Activated T-cell treated with anti-CD3 and anti-CD28 coated beads, Interleukin-2, amount 50 U/mL, for 24 hours (primary cell): ENCODE data around the gene SERINC1.
"Not testable (repeated sequence)": the region's sequence is repeated elsewhere in the genome, so short reads cannot be mapped to it uniquely, and the experiment has no call there.

Source experiments
- DNase-seq: peaks from one replicate; pipeline ENCODE4 v3.0.0-alpha.2; 2020
- H3K27ac Mint-ChIP-seq: 2 replicates; pipeline ENCODE4 v1.8.0; 2020; ENCODE audit warnings: mild to moderate bottlenecking, mixed read lengths
- H3K27me3 Mint-ChIP-seq: 2 replicates; pipeline ENCODE4 v1.8.0; 2020; ENCODE audit warnings: mixed read lengths
- H3K36me3 Mint-ChIP-seq: 2 replicates; pipeline ENCODE4 v1.8.0; 2020; ENCODE audit warnings: low read depth, mixed read lengths
- H3K4me1 Mint-ChIP-seq: 2 replicates; pipeline ENCODE4 v1.8.0; 2020; ENCODE audit warnings: low read depth, mixed read lengths
- H3K4me3 Mint-ChIP-seq: 2 replicates; pipeline ENCODE4 v1.8.0; 2020; ENCODE audit warnings: mild to moderate bottlenecking, moderate library complexity, mixed read lengths
- H3K9me3 Mint-ChIP-seq: 2 replicates; pipeline ENCODE4 v1.8.0; 2020; ENCODE audit warnings: mixed read lengths

Gene SERINC1

DNA sequence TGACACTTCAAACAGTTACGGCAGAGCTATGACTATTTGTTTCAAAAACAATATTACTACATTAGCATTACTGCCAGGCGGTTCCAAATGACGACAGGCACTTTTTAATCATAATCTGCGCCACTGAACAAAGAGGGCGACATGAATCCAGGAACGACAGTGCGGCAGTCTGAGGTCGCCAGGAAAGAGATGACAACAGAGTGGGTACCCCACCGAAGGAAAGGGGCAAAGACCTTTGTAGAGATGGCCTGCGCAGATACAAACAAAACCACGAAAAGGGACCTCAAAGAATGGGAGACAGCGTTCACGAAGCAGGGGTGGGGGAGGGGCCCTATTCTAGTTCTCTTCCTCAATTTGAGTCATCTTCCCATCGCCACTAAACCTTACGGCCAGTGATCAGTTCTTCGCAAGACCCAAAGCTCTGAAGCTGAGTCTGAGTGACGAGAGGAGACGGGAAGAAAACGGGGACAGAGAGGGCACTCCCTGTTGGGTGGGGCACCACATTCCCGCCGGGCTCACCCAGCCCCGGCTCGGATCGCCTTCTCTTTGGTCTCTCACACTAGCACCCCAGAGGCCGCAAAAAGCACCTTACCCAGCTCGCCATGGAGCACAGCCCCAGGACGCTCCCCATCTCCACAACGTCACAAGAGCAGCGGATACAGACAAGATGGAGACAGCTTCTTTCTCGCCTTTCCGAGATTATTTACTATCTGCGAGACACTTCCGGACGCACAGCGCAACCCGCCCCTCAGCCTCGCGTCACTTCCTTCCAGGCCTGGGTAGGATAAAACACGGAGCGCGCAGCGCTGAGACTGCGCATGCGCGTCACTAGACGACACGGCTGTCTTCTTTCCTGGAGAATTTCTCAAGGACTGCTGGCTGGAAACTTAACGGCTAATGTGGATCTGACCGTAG is at the start of gene SERINC1:
TSS of gene SERINC1 (minus strand) at position 701 of the 915 bp plus-strand sequence. CDS start at position 631, 70 bp downstream.
- Mint-ChIP-seq H3K4me1 (peaks cover 38% of the 10 kb centered on the region), H3K4me3 (peak within 1 kb of the TSS; percentile 94), H3K36me3 (peaks cover 38% of the 10 kb centered on the region), H3K27ac (peak within 1 kb of the TSS; percentile 99), H3K27me3 (no peaks in the 10 kb centered on the region), H3K9me3 (no peaks in the 10 kb centered on the region)
- peak; percentile 92 for DNase-seq

DNA sequence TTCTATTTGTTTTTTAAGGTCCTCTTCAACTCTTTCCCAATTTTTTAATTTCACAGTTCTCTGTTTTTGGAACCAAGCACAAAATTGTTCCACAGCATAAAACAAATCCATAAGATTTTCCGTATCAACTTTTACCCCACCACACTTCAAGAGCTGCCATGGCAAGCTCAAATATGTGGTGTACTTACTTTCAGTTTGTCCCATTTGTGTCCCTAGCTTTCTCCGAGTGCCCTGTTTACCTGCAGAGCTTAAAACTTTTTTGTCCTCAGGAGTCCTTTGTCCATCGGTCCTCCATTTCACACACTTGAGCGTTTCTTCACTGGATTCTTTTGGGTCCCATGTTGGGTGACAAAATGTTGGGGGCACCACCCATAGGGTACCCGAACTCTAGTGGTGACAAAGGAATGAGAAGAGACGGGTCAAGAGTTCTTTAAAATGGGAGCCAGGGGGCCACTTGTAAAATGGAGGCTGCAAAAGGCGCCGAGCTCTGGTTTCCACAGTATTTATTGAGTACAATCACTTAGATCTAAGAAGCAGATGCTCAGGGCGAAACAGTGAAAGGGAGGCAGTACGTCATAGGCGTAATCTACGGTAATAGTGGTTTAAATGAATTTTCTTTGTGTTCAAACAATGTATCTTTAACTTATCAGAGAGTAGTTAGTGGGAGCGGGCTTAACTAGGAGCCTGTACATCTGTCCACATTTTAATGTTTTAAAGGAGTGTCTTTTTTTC is 39.8 kb upstream of the SERINC1 start:
- Mint-ChIP-seq H3K4me1 (no peaks in the 10 kb centered on the region), H3K4me3 (no peak overlapping the region), H3K9me3 (peaks cover 10% of the 10 kb centered on the region), H3K36me3 (peaks cover 2% of the 10 kb centered on the region), H3K27ac (no peak overlapping the region), H3K27me3 (no peaks in the 10 kb centered on the region)
- DNase-seq: no peak

DNA sequence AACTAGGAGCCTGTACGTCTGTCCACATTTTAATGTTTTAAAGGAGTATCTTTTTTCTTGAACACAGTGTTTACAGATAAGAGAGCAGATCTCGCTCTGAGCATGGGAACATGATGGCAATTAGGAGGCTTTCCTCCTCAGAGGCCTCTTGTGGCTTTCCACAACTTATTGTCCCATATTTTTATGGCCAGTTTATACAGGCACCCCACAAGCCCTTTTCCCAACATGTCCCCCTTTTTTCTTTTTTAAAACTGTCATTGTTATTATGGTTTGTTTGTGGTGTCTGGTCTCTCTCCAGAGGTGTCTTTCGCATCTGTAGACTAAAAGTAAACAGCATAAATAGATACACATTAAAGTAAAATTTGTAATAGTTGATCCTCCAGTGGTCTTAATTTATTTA is 33.6 kb upstream of the SERINC1 start:
- not testable (repeated sequence) for H3K27me3 Mint-ChIP-seq, H3K27ac Mint-ChIP-seq, H3K4me1 Mint-ChIP-seq, H3K4me3 Mint-ChIP-seq, DNase-seq
- H3K36me3 Mint-ChIP-seq: peaks cover 12% of the 10 kb centered on the region
- H3K9me3 Mint-ChIP-seq: peaks cover 43% of the 10 kb centered on the region

DNA sequence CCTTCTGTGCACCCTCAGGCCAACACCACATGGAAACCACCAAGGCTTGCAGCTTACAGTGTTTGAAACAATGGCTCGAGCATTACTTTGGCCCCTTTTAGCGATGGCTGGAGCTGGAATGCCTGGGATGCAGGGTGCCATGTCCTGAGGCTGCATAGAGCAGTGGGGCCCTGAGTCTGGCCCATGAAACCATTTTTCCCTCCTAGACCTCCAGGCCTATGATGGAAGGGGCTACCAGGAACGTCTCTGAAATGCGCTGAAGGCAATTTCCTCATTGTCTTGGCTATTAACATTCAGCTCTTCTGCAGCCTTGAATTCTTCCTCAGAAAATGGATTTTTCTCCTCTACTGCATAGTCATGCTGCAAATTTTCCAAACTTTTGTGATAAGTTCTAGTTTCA is 29.9 kb upstream of the SERINC1 start:
- Mint-ChIP-seq H3K4me3 (no peak overlapping the region), H3K9me3 (peaks cover 58% of the 10 kb centered on the region), H3K4me1 (no peaks in the 10 kb centered on the region), H3K36me3 (peaks cover 15% of the 10 kb centered on the region), H3K27me3 (peaks cover 18% of the 10 kb centered on the region), H3K27ac (no peak overlapping the region)
- no peak for DNase-seq

DNA sequence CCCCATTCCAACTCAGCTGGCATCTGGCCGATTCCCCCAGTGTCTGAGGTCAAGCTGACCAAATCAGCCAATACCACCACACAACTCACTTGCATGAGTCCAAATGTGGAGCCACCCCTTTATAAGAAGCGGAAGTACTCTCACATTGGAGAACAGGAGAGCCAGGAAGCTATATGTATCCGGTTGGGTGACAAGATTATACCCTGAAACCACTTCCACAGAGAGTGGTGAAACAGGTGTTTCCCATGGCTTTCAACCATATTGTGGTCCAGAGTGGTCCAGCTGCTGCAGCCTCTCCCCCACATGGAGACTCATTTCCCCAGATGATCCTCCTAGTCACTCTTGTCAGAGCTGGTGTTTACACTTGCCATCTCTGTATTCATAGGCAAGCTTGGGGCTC is 24.0 kb upstream of the SERINC1 start:
- H3K4me1 Mint-ChIP-seq: peaks cover 3% of the 10 kb centered on the region
- peaks cover 28% of the 10 kb centered on the region for H3K9me3 Mint-ChIP-seq
- no peak overlapping the region for H3K4me3 Mint-ChIP-seq
- DNase-seq: no peak
- H3K27me3 Mint-ChIP-seq: peaks cover 18% of the 10 kb centered on the region
- no peak overlapping the region for H3K27ac Mint-ChIP-seq
- peaks cover 6% of the 10 kb centered on the region for H3K36me3 Mint-ChIP-seq

DNA sequence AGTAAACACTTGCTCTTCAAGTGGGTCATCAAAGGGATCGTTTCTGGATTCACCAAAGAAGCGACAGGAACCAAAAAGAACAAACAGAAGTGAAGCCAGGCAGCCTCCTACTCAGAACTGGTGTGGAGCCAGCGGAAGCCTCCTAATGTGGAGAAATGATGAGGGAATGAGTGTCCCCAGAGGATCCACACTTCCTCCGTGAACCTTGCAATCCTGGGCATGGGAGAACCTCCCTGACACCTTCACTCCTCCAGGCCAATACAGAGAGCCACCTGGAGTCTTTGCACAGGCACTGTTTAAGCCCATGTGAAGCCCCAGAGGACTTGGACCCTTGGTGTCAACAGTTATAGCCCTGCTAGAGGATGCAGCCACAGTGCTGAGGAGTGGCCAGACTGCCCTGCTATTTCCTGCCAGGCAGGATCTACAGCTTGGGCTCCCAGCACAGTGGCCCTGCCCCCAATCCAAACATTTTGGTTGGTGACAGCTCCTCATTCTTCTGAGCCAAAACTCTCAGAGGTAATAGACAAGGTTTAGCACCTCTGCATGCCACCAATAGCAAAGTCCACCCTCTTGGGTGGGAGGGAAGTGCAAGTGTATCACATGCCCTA is 23.2 kb upstream of the SERINC1 start:
- Mint-ChIP-seq H3K36me3 (peaks cover 4% of the 10 kb centered on the region), H3K27me3 (peaks cover 18% of the 10 kb centered on the region), H3K4me3 (no peak overlapping the region), H3K9me3 (peaks cover 26% of the 10 kb centered on the region), H3K27ac (no peak overlapping the region), H3K4me1 (peaks cover 3% of the 10 kb centered on the region)
- DNase-seq: no peak

DNA sequence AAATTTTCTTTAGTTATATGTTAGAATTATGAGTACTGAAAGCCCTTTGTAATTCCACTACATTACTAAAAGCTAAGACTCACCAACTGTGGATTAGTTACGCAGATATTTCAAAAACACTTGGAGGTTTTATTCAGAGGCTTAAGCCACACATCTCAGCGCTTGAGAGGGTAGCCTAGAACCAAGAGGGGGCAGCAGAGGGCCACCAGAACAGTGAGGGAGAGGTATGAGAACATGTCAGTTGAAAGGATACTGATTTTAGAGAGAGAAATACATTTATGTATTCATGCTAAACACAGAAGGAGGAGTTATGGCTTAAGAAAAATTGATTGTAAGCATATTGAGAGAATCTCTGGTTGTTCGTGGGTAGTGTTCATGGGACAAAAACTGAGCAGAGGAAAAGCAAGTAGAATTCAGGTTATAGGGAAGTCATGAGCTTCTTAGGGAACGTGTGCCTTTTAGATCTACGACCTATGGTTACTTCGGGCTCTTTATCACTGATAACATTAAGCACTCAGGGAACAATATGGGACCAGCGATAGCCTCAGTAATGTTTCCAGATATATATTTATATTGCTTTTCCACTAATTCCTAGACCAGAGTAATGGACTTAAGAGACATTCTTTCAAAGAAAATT is 20.4 kb upstream of the SERINC1 start:
- H3K36me3 Mint-ChIP-seq: peaks cover 3% of the 10 kb centered on the region
- no peak overlapping the region for H3K4me3 Mint-ChIP-seq
- H3K27ac Mint-ChIP-seq: no peak overlapping the region
- H3K9me3 Mint-ChIP-seq: peaks cover 4% of the 10 kb centered on the region
- peaks cover 3% of the 10 kb centered on the region for H3K27me3 Mint-ChIP-seq
- peaks cover 3% of the 10 kb centered on the region for H3K4me1 Mint-ChIP-seq
- peak; percentile 73 for DNase-seq

DNA sequence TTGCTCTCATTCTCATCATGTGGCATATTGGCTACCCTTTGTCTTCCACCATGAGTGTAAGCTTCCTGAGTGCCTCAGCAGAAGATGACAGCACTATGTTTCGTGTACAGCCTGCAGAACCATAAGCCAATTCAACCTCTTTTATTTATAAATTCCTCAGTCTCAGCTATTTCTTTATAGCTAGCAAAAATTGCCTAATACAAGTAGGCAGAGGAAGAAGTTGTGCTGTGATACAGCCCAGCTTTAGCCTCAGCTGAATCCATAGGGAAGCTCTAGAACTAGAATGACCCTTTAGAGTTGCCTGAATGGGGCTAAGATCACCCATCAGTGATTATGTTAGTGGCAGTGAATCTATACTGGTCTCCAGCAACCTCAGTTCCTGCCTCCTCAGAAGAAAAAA is 19.0 kb upstream of the SERINC1 start:
- Mint-ChIP-seq H3K27ac (no peak overlapping the region), H3K9me3 (no peaks in the 10 kb centered on the region), H3K36me3 (no peaks in the 10 kb centered on the region), H3K27me3 (no peaks in the 10 kb centered on the region), H3K4me3 (no peak overlapping the region), H3K4me1 (peaks cover 3% of the 10 kb centered on the region)
- DNase-seq: no peak

DNA sequence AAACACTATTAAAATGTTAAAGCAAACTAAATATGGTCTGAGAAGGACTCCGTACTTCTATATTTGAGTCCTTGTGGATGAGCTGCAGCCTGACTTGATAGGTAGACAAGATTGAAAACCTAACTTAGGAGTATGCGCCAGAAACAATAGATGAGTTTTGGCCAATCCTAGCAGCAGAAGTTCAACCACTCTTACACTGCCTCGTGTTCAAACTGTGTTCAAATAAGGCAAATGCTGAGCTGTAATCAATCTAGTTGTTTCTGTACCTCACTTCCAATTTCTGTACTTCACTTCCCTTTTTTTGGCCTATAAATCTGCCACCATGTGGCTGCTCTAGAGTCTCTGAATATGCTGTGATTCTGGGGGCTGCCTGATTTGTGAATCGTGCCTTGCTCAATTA is 13.2 kb upstream of the SERINC1 start:
- peaks cover 2% of the 10 kb centered on the region for H3K4me1 Mint-ChIP-seq
- no peaks in the 10 kb centered on the region for H3K27me3 Mint-ChIP-seq
- no peaks in the 10 kb centered on the region for H3K36me3 Mint-ChIP-seq
- H3K27ac Mint-ChIP-seq: no peak overlapping the region
- H3K9me3 Mint-ChIP-seq: no peaks in the 10 kb centered on the region
- DNase-seq: no peak
- H3K4me3 Mint-ChIP-seq: no peak overlapping the region

DNA sequence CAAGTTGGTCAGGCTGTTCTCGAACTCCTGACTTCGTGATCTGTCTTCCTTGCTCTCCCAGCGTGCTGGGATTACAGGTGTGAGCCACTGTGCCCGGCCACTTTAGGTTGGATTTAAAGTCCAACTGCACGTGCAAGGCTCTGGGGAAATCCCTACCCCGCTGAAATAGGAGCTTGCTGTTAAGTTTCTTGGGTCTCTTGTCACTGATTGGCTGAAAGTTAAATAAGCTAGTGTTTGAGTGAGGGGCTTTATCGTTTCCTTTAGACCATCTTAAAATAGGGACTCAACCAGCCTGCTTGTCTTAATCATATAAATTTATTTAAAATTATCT is 11.1 kb upstream of the SERINC1 start:
- no peak overlapping the region for H3K27ac Mint-ChIP-seq
- DNase-seq: no peak
- peaks cover 2% of the 10 kb centered on the region for H3K4me1 Mint-ChIP-seq
- no peaks in the 10 kb centered on the region for H3K36me3 Mint-ChIP-seq
- H3K9me3 Mint-ChIP-seq: no peaks in the 10 kb centered on the region
- H3K27me3 Mint-ChIP-seq: no peaks in the 10 kb centered on the region
- no peak overlapping the region for H3K4me3 Mint-ChIP-seq

DNA sequence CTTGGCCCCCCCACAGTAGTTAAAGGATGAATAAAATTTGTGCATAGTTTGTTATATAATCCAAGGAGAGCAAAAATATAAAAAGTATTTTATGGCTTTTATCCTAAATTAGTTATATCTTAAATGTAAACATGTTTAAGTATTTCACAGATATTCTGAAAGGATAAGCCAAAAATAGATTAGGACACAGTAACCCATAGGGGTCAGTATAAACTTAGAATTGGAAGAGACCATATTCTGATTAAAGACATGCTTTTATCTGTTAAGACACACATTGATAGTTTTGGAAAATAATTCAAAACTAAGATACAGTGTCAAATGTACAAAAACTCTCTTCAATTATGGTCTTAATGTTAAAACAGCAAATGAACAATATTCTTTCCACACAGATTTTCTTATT is 4.5 kb upstream of the SERINC1 start:
- H3K27ac Mint-ChIP-seq: no peak overlapping the region
- no peak overlapping the region for H3K4me3 Mint-ChIP-seq
- H3K4me1 Mint-ChIP-seq: peaks cover 2% of the 10 kb centered on the region
- no peaks in the 10 kb centered on the region for H3K9me3 Mint-ChIP-seq
- no peak for DNase-seq
- peaks cover 10% of the 10 kb centered on the region for H3K36me3 Mint-ChIP-seq
- H3K27me3 Mint-ChIP-seq: no peaks in the 10 kb centered on the region

DNA sequence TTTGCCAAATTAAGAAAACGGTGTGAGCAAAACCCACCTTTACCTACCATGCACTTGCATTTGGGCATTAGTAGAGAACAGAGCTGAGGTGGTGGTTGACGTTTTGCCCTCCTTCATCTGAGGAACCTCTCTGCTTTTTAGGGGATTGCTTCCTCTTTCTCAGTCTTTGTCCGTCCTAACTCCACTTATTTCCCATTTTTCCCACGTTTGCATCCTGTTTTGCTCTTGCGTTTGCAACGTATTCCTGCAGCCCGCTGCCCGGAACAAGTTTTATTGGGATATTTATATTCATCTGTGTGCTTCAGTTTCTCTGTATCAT is 374 bp upstream of the SERINC1 start:
- Mint-ChIP-seq H3K27ac (peak overlapping the region; percentile 99), H3K4me1 (peaks cover 31% of the 10 kb centered on the region), H3K27me3 (no peaks in the 10 kb centered on the region), H3K4me3 (peak overlapping the region; percentile 94), H3K36me3 (peaks cover 32% of the 10 kb centered on the region), H3K9me3 (no peaks in the 10 kb centered on the region)
- DNase-seq: no peak

DNA sequence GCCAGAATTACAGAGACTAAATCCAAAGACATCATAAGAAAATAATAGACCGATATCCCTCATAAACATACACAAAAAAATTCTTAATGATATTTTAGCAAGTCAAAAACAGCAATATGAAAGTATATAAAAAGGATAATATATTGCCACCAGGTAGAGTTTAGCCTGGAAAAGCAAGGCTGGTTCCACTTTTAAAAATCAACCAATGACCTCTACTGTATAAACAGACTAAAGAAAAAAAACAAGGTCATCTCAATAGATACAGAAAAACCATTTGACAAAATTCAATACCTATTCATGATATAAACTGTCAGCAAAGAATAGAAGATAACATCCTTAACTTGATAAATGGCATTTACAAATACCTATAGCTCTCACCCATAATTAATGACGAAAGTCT is 9.7 kb downstream of the SERINC1 start:
- Mint-ChIP-seq H3K36me3 (peaks cover 73% of the 10 kb centered on the region), H3K4me3 (no peak overlapping the region), H3K9me3 (no peaks in the 10 kb centered on the region), H3K4me1 (peaks cover 91% of the 10 kb centered on the region), H3K27me3 (no peaks in the 10 kb centered on the region), H3K27ac (peak overlapping the region; percentile 3)
- no peak for DNase-seq

DNA sequence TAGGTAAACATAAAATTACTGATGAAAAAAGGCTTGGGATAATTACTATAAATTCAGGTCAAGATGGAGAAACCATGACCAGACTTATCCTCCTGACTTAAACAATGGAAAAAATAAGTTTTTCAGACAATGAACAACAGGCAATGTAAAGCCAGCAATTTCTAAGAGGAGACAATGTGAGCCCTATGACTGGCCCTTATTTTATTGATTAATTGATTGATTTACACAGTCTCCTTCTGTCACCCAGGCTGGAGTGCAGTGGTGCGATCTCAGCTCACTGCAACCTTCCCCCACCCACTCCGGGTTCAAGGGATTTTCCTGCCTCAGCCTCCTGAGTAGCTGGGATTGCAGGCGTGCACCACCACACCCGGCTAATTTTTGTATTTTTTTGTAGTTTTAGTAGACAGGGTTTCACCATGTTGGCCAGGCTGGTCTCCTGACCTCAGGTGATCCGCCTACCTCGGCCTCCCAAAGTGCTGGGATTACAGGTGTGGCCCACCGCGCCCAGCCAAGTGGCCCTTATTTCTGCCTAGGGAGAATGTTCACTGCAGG is 11.7 kb downstream of the SERINC1 start:
- DNase-seq, H3K4me3 Mint-ChIP-seq, H3K9me3 Mint-ChIP-seq, H3K27me3 Mint-ChIP-seq: not testable (repeated sequence)
- Mint-ChIP-seq H3K27ac (peak overlapping the region; percentile 87), H3K36me3 (peaks cover 70% of the 10 kb centered on the region), H3K4me1 (peaks cover 80% of the 10 kb centered on the region)
